Pancreas (tissue), 10 donors: Measurements from ENCODE around the gene PDSS1. TPM values are rescaled to one million over a fixed set of nuclear protein-coding genes. Genes with fewer than 3 reads are reported as not detected.
A peak's percentile ranks its signal among the peaks of the same experiment; 100 is the strongest.
"Not testable (repeated sequence)": the region's sequence is repeated elsewhere in the genome, so short reads cannot be mapped to it uniquely, and the experiment has no call there.

ENCODE experiments used
- ATAC-seq, 4 donors: fragments of 200-7000 bp; cut with Tn5 transposase; one replicate each; pipeline versions ENCODE4 v1.8.0 to v1.9.1; 2020; ENCODE audit warnings: mild to moderate bottlenecking in 4 of 4, moderate library complexity in 4 of 4
- DNase-seq, 6 donors: peaks; one replicate each; pipeline ENCODE4 v3.0.0-alpha.2; 2020
- FAIRE-seq: peaks from 2 replicates; lab custom pipeline; 2012; peaks lifted over from hg19 to GRCh38; lab: Jason Lieb, UNC
- H3K27ac ChIP-seq, 4 donors: fragments of 200-600 bp; sonication (generic); 1 replicate in 3 of 4; 2 replicates in 1 of 4; pipeline versions ENCODE4 v1.5.0 to v1.8.0; 2020
- H3K27me3 ChIP-seq, 4 donors: fragments of 200-600 bp; one replicate each; pipeline ENCODE4 v1.8.0; 2021
- H3K36me3 ChIP-seq, 3 donors: fragments of 200-600 bp; sonication (generic) in 1 of 3; one replicate each; pipeline versions ENCODE4 v1.5.0 to v1.8.0; 2020 to 2021
- H3K4me1 ChIP-seq, 3 donors: fragments of 200-600 bp; one replicate each; pipeline ENCODE4 v1.8.0; 2021
- H3K4me3 ChIP-seq, 4 donors: fragments of 200-600 bp; sonication (generic) in 2 of 4; one replicate each; pipeline versions ENCODE4 v1.5.0 to v1.8.0; 2020 to 2021
- H3K9me3 ChIP-seq, 4 donors: fragments of 200-600 bp; one replicate each; pipeline ENCODE4 v1.8.0; 2021
- WGBS, 2 donors: extraction: QIAGEN DNeasy Blood & Tissue Kit; methylation state at CpG; one replicate each; pipeline ENCODE4 v1.1.7; 2013; 5-methylcytosine and 5-hydroxymethylcytosine counted together
- intact Hi-C, 3 donors: fragments of 100-400 bp; cut with DNase I; formaldehyde crosslinking; loops; one replicate each; pipeline versions ENCODE4 v1.11.1 to v1.14.2; 2022
- polyA plus RNA-seq, 2 donors: library from polyadenylated mRNA; stranded (reverse); fragments of 200-250 nt; gene quantifications; one replicate each; pipeline ENCODE4 v1.2.3, GENCODE V29; 2013
- total RNA-seq, 6 donors: library from RNA; stranded (reverse); fragmentation: NEBNext Ultra II Directional in 4 of 6; extraction: Animal tissue kit (Norgen Biotek cat#: 25700) in 4 of 6; gene quantifications; one replicate each; pipeline versions ENCODE4 v1.2.1 to v1.2.4, GENCODE V29; 2021 to 2023
- TF ChIP-seq, protein P1 (sequence below), 4 donors: fragments of 200-600 bp; sonication (generic) in 3 of 4; IDR thresholded peaks; one replicate each; pipeline versions ENCODE4 v1.5.0 to v1.8.0; 2021; ENCODE audit warnings: antibody characterized with exemption in 4 of 4
- donor health status: healthy with polysubstance abuse.
- donor health status: DM: no; HTN: no; CAD: no; lungs with moderate emphysema.
- donor health status: DM: no; HTN: no; CAD: no.
- donor health status: control.
- donor health status: control.
- donor health status: Bipolar disorder and iron deficiency.
- donor health status: DM: yes; HTN: yes; CAD: no.
- donor health status: DM: no; HTN: no; CAD: no.
- donor health status: DM: no; HTN: no; CAD: no.
- donor health status: DM: yes; HTN: yes; CAD: no.

Gene PDSS1
- total and polyA plus RNA-seq, 8 donors: 0.69 to 3.1 (median 1.8) TPM

DNA sequence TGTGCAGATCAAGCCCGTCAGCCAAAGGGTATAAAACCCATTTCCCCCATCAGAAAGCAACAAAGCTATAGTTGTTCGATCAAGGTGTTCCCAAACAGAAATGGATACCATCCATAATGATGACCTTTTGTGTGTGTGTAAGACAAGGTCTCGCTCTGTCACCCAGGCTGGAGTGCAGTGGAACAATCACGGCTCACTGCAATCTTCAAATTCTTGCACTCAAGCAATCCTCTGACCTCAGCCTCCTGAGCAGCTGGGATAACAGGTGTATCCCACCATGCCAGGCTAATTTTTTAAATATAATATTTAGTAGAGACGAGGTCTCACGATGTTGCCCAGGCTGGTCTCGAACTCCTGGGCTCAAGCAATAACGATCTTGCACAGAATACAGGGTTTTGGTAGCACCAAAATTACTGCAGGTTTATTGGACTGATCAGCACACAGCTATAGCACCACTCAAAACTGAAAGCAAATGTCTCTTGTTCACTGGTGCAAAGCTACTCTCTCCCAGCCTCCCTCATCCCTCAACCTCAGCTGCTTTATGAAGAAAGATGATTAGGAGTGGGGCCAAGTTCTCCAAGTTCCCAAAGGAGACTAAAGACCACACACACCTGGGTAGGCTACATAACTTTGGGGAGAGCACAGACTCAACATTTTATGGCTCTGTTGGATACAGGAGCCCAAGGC lies 82.7 kb downstream of the PDSS1 start:
- no peak for DNase-seq
- Histone ChIP-seq H3K36me3 (no peaks in the 10 kb centered on the region), H3K4me3 (no peak overlapping the region), H3K27me3 (no peaks in the 10 kb centered on the region), H3K27ac (no peak overlapping the region), H3K4me1 (peaks cover 0 to 7% (median 6%) of the 10 kb centered on the region in 3 donors), H3K9me3 (no peaks in the 10 kb centered on the region)
- TF ChIP-seq, protein P1, sequence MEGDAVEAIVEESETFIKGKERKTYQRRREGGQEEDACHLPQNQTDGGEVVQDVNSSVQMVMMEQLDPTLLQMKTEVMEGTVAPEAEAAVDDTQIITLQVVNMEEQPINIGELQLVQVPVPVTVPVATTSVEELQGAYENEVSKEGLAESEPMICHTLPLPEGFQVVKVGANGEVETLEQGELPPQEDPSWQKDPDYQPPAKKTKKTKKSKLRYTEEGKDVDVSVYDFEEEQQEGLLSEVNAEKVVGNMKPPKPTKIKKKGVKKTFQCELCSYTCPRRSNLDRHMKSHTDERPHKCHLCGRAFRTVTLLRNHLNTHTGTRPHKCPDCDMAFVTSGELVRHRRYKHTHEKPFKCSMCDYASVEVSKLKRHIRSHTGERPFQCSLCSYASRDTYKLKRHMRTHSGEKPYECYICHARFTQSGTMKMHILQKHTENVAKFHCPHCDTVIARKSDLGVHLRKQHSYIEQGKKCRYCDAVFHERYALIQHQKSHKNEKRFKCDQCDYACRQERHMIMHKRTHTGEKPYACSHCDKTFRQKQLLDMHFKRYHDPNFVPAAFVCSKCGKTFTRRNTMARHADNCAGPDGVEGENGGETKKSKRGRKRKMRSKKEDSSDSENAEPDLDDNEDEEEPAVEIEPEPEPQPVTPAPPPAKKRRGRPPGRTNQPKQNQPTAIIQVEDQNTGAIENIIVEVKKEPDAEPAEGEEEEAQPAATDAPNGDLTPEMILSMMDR (IDR thresholded peaks at IDR 0.05): no peak
- FAIRE-seq: no peak
- no peak for ATAC-seq
- intact Hi-C loops: no loop called here
- WGBS, 2 donors: 97% methylated on average over 8 of the region's 8 CpGs

DNA sequence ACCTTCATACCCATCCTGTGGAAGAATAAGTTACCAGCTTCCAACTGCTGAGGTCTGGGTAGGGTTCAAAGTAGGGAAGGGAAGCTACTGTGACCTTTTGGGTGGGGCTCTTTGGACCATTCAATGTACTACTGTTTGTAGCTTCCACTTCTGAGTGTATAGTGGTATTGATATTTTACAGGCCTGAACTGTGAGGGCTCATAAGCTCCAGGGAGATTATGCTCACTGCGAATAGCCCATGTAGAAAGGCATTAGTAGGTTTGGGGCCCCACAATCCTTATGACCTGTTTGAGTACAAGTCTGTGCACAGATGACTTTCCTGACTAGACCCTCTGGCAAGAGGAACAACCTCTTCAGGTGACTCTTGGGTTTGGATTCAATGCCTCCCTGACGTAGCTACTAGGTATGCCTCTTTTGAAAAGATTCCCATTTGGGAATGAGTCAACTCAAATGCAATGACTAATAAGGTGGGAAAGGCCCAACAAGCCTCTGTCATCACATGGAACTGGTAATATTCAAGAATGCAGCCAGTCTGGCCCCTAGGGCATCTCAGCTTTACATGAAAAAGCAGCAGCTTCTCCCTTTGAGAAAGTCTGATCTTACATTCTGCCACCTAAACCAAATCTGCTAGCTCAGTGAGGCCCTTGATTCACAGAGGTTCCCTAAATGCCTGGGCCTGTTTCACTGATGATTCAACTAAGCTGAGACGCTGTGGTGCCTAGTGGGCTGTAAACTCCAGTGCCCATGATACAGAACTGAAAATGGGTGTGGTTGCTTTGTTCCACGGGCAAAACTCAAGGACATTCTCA lies 83.5 kb downstream of the PDSS1 start:
- Histone ChIP-seq H3K4me1 (peaks cover 0 to 7% (median 6%) of the 10 kb centered on the region in 3 donors), H3K27ac (peak overlapping the region in 2 of 4 donors; percentile 4 to 31), H3K27me3 (no peaks in the 10 kb centered on the region), H3K36me3 (no peaks in the 10 kb centered on the region), H3K9me3 (no peaks in the 10 kb centered on the region), H3K4me3 (no peak overlapping the region)
- ATAC-seq (peak in 3 of 4 donors; percentile 52 to 72 (median 61)), DNase-seq (peak in 1 of 6 donors; percentile 14), FAIRE-seq (no peak)
- 60% methylated on average over 4 of the region's 4 CpGs for WGBS, 2 donors
- TF ChIP-seq, protein P1 (IDR thresholded peaks at IDR 0.05): no peak
- intact Hi-C loops: no loop called here

DNA sequence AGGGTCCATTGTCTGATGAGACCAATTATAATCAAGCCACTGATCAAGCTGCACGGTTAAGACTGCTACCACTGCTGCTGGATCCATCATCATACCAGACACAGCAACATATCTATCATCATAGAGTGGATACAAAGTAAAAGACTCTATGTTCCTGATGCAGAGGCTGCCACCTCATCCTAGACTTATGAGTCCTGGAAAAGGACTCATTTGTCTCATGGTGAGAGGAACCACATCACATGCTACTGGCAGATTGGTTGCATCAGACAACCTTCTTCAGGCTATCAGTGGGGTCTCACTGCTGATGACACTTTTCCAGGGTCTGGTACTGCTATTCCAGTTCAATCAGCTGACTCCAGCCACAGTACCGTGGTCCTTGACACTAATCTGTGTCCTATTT lies 84.3 kb downstream of the PDSS1 start:
- intact Hi-C loops: no loop called here
- WGBS, 2 donors: 86 to 87% methylated on average over 2 of the region's 2 CpGs
- TF ChIP-seq, protein P1 (IDR thresholded peaks at IDR 0.05): no peak

DNA sequence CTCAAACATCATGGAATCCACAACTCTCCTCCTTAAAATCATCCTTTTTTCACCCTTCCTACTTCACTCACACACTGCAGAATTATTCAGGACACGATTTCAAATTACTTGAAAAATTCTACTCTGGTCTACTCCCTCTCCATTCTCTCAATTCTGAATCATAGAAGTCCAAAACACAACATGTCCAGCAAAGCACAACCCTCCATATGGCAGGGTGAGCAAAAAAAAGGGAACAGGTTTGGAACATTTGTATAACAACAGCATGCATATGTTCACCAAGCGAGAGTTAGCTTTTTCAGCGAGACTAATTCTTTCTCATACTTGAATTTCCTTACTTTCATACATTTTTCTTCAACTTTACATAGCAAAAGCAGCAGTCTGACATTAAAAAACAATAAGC lies 89.9 kb downstream of the PDSS1 start:
- FAIRE-seq (no peak), ATAC-seq (no peak), DNase-seq (no peak)
- Histone ChIP-seq H3K4me3 (no peak overlapping the region), H3K9me3 (no peaks in the 10 kb centered on the region), H3K4me1 (no peaks in the 10 kb centered on the region), H3K27ac (no peak overlapping the region), H3K36me3 (no peaks in the 10 kb centered on the region), H3K27me3 (no peaks in the 10 kb centered on the region)
- WGBS, 2 donors: 93 to 95% methylated on average over 3 of the region's 3 CpGs
- TF ChIP-seq, protein P1 (IDR thresholded peaks at IDR 0.05): no peak
- intact Hi-C loops: no loop called here

More for the DNA sequence above, 84.3 kb downstream of the PDSS1 start:
- Histone ChIP-seq H3K27ac (no peak overlapping the region), H3K4me1 (peaks cover 0 to 7% (median 6%) of the 10 kb centered on the region in 3 donors), H3K9me3 (no peaks in the 10 kb centered on the region), H3K27me3 (no peaks in the 10 kb centered on the region), H3K4me3 (no peak overlapping the region), H3K36me3 (no peaks in the 10 kb centered on the region)
- no peak for ATAC-seq
- no peak for DNase-seq
- no peak for FAIRE-seq

DNA sequence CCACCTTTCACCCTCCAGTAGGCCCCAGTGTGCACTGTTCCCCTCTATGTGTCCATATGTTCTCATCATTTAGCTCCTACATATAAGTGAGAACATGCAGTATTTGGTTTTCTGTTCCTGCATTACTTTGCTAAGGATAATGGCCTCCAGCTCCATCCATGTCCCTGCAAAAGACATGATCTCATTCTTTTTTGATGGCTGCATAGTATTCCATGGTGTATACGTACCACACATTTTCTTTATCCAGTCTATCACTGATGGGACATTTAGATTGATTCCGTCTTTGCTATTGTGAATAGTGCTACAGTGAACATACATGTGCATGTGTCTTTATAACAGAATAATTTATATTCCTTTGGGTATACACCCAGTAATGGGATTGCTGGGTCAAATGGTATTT lies 92.3 kb downstream of the PDSS1 start:
- ATAC-seq, FAIRE-seq, H3K27me3 ChIP-seq, H3K9me3 ChIP-seq, H3K36me3 ChIP-seq, H3K4me1 ChIP-seq, H3K27ac ChIP-seq, intact Hi-C loops, H3K4me3 ChIP-seq, DNase-seq: not testable (repeated sequence)
- 97 to 99% methylated on average over 2 of the region's 2 CpGs for WGBS, 2 donors
